Lower leg skin (tissue), 4 donors: ENCODE measurements around the gene PEX14. TPM values are rescaled to one million over a fixed set of nuclear protein-coding genes. Genes with fewer than 3 reads are reported as not detected.

Experiments used
- DNase-seq, 2 donors: peaks; one replicate each; pipeline ENCODE4 v3.0.0-alpha.2; 2019; ENCODE audit warnings: low spot score in 2 of 2
- H3K4me3 ChIP-seq: fragments of 200-600 bp; sonication (generic); 2 replicates; pipeline ENCODE4 v1.5.1; 2017; ENCODE audit warnings: mild to moderate bottlenecking, low read depth; ENCODE audit not compliant: poor library complexity, severe bottlenecking
- POLR2A ChIP-seq, 2 donors: fragments of 450-650 bp; IDR thresholded peaks; one replicate each; pipeline ENCODE4 v1.6.1; 2016 to 2017; ENCODE audit warnings: antibody characterized with exemption in 2 of 2, mild to moderate bottlenecking in 1 of 2, moderate library complexity in 1 of 2
- WGBS, 2 donors: methylation state at CpG; one replicate each; pipeline ENCODE4 v1.1.5; 2018; 5-methylcytosine and 5-hydroxymethylcytosine counted together
- intact Hi-C: fragments of 100-400 bp; cut with DNase I; formaldehyde crosslinking; loops from one replicate; pipeline ENCODE4 v1.15.0; 2023; ENCODE audit warnings: low total_unique reads
- total RNA-seq, 4 donors: library from RNA; depleted of rRNA; stranded (reverse); fragments of >200 nt; gene quantifications; one replicate each; pipeline ENCODE4 v1.1.0, GENCODE V29; 2016
- TF ChIP-seq, protein P1 (sequence below), 3 donors: fragments of 450-650 bp; IDR thresholded peaks; one replicate each; pipeline ENCODE4 v1.5.1; 2016; ENCODE audit warnings: antibody characterized with exemption in 3 of 3, mild to moderate bottlenecking in 3 of 3, moderate library complexity in 2 of 3

PEX14 gene
- total RNA-seq, 4 donors from 2014 or later = 14.1 to 22.8 (median 18.9) TPM

- no peak overlapping the region for H3K4me3 ChIP-seq
- intact Hi-C loops = no loop called here
- no peak for TF ChIP-seq POLR2A (IDR thresholded peaks at IDR 0.05)
- TF ChIP-seq, protein P1, sequence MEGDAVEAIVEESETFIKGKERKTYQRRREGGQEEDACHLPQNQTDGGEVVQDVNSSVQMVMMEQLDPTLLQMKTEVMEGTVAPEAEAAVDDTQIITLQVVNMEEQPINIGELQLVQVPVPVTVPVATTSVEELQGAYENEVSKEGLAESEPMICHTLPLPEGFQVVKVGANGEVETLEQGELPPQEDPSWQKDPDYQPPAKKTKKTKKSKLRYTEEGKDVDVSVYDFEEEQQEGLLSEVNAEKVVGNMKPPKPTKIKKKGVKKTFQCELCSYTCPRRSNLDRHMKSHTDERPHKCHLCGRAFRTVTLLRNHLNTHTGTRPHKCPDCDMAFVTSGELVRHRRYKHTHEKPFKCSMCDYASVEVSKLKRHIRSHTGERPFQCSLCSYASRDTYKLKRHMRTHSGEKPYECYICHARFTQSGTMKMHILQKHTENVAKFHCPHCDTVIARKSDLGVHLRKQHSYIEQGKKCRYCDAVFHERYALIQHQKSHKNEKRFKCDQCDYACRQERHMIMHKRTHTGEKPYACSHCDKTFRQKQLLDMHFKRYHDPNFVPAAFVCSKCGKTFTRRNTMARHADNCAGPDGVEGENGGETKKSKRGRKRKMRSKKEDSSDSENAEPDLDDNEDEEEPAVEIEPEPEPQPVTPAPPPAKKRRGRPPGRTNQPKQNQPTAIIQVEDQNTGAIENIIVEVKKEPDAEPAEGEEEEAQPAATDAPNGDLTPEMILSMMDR (IDR thresholded peaks at IDR 0.05) = no peak
- DNase-seq = no peak
- WGBS, 2 donors = 74 to 76% methylated on average over 9 of the region's 9 CpGs
Observed at GRCh38 chr1:10540277-10541005, 65.7 kb downstream of the PEX14 start.

GRCh38 chr1:10541286-10541685 lies 66.5 kb downstream of the PEX14 start:
- 78 to 93% methylated on average over 11 to 17 of the region's 17 CpGs for WGBS, 2 donors
- TF ChIP-seq, protein P1 (IDR thresholded peaks at IDR 0.05) = no peak
- TF ChIP-seq POLR2A (IDR thresholded peaks at IDR 0.05) = no peak
- no peak for DNase-seq
- H3K4me3 ChIP-seq = no peak overlapping the region
- intact Hi-C loops = no loop called here

- TF ChIP-seq, protein P1 (IDR thresholded peaks at IDR 0.05) = no peak
- no peak for TF ChIP-seq POLR2A (IDR thresholded peaks at IDR 0.05)
- no peak for DNase-seq
- 59 to 73% methylated on average over 2 of the region's 2 CpGs for WGBS, 2 donors
- H3K4me3 ChIP-seq = no peak overlapping the region
- intact Hi-C loops = no loop called here
Observed at GRCh38 chr1:10544239-10544638, 69.5 kb downstream of the PEX14 start.

GRCh38 chr1:10546896-10547295 lies 72.1 kb downstream of the PEX14 start:
- TF ChIP-seq, protein P1 (IDR thresholded peaks at IDR 0.05) = no peak
- TF ChIP-seq POLR2A (IDR thresholded peaks at IDR 0.05) = no peak

DNA sequence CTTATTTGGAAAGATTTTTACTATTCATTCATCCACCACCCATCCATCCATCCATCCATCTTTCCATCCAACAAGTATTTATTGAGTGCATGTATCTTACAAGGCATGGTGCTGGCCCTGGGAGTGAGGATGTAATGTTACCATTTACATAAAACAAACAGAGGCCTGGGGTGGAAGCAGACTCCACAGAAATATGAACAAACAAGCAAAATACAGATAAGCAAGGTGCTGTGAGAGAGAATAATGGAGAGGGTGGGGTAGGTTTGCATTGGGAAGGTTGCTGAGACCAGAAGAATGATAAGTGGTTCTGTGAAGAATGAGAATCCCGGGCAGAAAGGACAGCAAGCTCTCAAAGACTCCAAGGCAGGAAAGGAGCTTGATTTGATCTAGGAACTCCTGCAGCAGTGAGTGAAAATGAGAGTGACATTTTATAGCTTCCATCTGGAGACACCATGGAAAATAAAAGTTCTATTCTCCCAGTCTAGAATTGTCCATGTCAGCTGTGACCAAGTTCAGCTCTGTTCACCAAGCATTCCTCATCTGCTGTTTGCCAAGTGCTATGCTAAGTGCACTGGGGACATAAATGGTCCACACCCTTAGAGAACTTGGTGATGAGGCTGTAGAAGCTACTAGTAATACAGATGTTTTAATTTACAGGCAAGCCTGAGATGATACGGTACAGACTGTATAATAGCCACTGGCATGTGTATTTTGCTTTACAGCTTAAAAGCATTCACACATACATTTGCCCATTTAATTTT lies 75.3 kb downstream of the PEX14 start:
- DNase-seq = no peak
- WGBS, 2 donors = 61 to 71% methylated on average over 2 of the region's 2 CpGs
- no peak overlapping the region for H3K4me3 ChIP-seq
- intact Hi-C loops = no loop called here
- no peak for TF ChIP-seq POLR2A (IDR thresholded peaks at IDR 0.05)
- TF ChIP-seq, protein P1 (IDR thresholded peaks at IDR 0.05) = no peak

More at GRCh38 chr1:10546896-10547295, 72.1 kb downstream of the PEX14 start:
- intact Hi-C loops = no loop called here
- no peak for DNase-seq
- no peak overlapping the region for H3K4me3 ChIP-seq
- 43% methylated on average over 1 of the region's 1 CpG for WGBS, 2 donors
